Measurements from ENCODE around the gene FRMD4A.

FRMD4A gene

DNA sequence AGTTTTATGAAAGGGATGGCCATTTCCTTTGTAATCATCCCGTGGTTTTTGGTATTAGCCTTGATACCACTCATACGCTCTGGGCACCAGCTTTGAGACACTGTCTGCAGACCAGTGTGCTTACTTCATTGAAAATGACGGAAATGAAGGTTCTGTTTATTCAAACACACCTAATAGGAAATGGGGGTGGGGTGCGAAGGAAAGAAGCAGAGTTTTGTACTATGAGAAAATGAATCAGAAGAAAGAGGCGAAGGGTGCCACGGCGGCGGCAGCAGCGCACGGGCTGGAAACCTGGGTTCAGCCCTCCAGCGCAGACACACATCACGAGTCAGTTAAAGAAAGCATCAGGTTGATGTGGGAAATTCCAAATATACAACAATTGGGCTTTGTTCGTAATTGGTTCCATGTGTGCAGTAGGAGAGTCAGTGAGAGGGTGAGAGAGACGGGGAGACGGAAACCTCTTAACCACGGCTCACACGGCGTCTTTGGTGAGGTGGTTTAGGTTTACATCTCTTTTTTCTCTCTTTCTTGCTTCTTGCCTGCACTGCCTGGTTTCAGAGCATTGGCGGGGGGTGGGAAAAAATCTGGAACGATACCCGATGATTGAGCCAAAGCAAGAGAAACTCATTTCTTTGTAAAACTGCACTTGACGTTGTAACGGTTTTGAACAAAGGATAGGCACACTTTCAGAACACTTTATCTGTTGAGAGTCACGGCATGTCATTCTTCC lies 321.2 kb downstream of the FRMD4A start:
- DNase-seq = peak; percentile 77

- peak; percentile 19 for DNase-seq
Measured at GRCh38 chr10:14008740-14009080, 322.0 kb downstream of the FRMD4A start.

DNA sequence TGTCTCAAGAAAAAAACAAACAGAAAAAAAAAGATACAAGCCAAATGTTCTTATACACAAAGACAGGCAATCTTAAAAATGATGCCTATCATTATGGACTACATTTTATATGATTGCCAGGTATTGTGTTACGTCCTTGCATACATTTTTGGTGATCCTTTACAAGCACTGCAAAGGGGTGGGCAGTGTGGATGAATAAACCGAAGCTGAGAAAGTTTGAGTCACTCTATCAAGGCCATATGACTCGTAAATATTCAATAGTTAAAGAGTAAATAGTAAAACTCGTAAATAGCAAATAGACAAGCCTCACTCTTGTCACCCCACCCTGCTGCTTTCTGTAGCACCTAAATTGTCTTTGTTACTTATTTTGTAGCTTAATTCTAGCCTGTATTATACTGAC lies 326.2 kb downstream of the FRMD4A start:
- DNase-seq = no peak

DNA sequence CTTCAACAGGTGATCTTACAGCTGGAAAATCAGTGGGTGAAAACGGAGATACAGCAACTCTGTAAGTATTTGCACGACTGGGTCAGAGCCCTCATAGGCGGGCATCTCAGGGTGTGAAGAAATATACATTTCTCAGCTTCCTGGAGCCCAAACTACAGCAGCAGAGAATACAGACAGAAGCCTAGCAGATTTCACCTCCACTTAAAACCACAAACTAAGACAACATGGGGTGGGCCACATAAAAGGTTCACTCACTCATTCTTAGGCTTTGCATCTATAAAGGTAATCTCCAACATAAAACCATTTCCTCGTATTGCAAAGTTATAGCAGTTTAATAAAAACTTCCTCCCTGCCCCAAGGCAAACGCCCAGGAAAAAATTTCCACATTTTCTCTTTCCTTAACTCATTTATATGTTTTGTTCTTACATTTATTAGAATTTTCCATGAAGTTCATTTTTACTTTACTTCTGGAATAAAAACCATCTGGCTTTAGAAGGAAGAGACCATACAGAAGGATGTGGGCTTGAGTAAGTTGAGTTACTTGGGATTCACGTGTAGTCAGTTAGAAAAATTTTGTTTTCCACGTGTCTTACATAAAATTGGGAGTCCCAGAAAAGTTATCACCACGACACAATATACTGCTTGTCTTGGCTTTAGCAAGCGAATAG lies 327.1 kb downstream of the FRMD4A start:
- peak; percentile 20 for DNase-seq

DNA sequence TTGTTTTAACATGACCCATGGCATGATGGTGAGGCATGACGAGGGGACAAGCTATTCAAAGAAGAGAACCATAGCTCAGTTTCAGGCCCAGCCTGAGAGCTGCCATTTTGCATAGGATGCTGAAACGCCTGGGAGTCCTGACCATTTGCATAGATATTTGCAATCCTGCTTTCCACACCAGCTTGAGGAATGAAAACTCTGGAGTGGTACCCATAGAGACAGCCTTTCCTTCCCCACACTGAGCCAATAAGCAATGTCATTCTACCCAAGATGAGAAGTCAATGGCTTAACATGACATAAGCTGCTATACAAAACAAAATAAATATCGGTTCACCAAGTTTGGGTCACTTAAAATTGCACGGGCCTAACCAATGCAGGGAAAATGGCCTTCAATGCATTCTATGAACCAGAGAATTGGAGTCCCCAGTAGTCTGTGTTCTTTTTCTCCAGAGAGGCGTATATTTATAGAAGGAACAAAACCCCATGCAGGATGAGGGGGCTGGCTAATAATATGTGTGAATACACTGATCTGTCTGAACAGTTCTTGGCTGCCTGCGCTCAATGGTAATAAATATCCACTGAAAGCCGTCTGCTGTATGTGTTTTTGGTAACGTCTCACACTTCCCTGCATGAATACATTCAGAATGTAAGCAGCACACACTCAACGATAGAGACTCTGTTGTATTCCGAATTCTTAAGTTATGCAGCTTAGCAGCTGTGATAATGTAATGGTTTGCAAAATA lies 329.3 kb downstream of the FRMD4A start:
- no peak for DNase-seq

DNA sequence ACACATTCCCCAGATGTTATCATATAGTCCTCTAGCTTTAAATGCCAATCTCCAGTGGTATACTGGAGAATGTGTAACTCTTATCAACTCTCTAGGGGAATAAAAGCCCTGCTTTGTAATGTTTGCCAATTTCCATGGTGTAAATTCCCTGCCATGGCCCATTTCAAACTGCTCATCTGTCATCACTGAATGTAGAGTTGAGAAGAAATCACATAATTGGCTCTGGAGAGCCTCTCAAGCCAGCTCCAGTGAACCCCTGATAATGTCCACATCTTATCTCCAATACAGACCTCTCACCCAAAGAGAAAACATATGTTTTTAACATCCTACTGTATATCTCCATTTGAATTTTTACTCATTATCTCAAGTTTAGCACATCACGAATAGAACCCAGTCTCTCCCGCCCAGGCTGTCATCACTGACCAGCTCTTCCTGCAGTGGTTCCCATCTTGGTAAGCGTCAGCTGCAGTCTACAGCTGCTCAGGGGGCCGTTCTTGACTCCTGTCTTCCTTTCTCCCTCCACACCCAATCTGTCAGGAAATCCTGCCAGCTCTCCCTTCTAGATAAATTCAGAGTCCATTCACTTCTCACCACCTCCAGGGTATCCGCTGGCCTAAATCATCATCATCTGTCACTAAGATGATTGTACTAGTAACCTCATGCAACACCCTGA lies 332.4 kb downstream of the FRMD4A start:
- no peak for DNase-seq

GRCh38 chr10:13997650-13998049 lies 333.1 kb downstream of the FRMD4A start:
- DNase-seq = no peak

DNA sequence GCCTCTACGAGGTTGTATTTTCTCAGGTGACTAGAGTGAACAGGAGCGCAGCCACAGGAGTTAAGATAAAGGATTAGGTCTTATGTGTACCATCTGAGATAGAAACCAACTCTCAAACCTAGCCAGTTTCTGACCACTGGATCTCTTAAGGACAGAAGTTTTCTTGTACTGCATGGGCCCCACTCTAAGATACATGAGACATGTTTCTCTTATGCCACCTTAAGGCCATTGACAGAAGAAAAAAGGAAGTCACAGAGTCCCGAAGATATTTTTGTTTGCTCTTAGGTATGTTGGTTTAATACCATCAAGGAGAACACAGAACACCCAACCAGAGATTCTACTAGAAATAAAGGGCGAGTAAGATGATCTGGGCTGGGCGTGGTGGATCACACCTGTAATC lies 335.8 kb downstream of the FRMD4A start:
- DNase-seq = no peak

DNA sequence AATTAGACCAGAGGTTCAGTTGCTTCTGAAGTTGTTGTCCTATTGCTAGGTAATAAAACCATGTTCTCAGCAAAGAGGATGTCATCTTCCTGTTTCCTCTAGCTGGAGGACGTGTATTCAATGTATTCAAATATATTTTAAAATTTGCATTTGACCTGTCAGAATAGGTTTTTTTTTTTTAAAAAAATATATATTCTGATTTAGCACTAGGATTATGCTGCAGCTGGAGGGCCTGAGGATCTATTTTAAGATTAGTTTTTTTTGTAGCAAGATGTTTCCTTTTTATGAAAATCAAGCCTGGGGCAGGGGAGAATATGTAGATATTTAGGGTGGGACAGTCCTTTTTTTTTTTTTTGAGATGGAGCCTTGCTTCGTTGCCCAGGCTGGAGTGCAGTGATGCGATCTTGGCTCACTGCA lies 337.0 kb downstream of the FRMD4A start:
- no peak for DNase-seq

DNA sequence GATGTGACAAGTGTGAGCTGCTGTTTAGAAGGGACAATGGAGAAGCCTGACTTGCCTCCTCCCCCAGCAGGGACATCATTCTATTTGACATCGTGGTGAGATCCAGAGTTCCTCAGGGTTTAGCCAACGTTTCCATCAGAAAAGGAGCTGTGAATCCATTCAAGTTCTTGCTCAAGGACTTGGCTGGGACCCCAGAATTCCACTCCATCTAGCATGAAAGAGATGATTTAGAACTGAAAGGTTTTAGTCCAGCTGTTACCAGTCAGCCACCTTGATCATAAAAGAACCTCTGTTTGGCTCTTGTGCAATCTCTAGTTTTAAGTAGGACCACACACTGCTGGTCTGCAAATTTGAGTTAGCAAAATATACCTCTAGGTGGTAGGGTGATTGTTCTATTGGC lies 337.6 kb downstream of the FRMD4A start:
- no peak for DNase-seq

GRCh38 chr10:13991353-13991752 lies 339.4 kb downstream of the FRMD4A start:
- no peak for DNase-seq

- no peak for DNase-seq
Measured at GRCh38 chr10:13990946-13991345, 339.8 kb downstream of the FRMD4A start.

DNA sequence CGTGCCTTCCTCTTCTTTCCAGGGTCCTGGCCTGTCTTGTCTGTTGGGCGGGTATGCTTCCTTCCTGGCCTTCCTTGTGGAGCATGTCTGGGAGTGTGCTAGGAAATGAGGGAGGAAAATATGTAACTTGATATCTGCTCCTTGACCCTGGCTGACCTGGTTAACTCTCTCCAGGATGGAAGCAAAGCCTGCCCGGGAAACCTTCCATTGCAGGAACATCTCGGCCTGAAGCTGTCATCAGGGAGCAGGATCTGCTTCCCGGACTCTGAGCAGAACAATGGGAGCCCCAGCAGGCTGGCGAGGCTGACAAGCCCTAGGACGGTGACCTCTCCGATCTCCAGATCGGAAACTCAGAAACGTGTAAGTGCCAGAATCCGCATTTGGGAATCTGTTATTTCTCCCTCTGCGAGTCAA lies 340.3 kb downstream of the FRMD4A start:
- no peak for DNase-seq

DNA sequence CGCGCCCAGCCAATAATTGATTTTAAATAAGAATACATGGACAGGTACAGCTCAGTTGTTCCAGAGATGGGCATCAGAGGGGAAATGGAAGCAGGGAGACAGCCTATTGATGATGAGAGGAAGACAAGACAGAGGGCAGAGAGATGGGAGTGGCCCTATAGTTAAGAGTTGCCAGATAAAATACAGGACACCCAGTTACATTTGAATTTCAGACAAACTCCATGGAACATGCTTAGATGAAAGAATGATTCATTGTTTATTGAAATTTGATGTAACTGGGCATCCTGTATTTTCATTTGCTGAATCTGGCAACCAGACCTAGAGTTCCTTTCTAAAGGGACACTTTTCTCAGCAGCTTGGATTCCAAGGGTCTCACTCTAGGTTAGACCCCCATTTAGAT lies 341.1 kb downstream of the FRMD4A start:
- DNase-seq = no peak

GRCh38 chr10:13987446-13987845 lies 343.3 kb downstream of the FRMD4A start:
- DNase-seq = peak; percentile 7

DNA sequence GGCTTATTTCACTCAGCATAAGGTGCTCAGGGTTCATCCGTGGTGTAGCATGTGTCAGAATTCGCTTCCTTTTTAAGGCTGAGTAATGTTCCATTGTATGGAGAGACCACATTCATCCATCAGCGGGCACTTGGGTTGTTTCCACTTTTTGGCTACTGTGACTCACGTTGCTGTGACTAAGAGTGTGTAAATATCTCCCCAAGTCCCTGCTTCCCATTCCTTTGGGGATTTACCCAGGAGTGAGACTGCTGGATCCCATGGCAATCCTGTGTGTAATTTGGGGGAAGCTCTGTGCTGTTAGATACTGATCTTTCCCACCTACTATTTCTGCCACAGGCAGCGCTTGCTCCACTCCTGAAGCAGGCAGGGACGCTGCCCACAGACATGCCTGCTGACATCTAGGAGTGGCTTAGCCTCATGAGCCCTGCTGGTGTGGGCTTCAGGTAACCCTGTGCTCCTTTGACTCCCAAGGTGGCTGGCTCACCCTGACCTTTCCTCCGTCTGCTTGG lies 346.0 kb downstream of the FRMD4A start:
- no peak for DNase-seq

- DNase-seq = no peak
Measured at GRCh38 chr10:13983035-13983434, 347.7 kb downstream of the FRMD4A start.

DNA sequence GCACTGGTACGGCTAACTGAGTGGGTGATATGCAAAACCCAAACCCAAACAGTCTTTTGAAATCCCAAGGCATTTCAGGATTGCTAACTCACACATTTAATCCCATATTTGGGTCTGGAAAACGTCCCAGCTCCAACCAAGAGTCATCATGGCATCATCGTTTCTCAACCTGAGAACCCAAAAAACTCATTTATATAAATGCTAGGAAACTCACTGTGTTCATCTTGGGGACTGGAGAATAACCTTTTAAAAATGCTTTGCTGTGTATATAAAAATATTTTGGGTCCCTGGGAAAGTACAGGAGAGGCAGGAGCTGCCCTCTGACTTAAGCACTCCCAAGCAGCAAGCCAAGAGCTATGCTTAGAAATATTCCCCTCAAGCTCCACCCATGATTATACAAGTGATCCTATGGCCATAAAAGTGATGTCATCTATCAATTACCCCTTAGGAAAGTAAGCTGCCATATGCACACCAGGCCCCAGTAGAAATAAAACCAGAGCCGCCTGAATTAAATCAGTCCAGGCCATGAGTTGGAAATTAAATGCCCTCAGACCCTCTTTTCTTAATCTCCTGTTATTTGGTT lies 352.1 kb downstream of the FRMD4A start:
- DNase-seq = no peak

DNA sequence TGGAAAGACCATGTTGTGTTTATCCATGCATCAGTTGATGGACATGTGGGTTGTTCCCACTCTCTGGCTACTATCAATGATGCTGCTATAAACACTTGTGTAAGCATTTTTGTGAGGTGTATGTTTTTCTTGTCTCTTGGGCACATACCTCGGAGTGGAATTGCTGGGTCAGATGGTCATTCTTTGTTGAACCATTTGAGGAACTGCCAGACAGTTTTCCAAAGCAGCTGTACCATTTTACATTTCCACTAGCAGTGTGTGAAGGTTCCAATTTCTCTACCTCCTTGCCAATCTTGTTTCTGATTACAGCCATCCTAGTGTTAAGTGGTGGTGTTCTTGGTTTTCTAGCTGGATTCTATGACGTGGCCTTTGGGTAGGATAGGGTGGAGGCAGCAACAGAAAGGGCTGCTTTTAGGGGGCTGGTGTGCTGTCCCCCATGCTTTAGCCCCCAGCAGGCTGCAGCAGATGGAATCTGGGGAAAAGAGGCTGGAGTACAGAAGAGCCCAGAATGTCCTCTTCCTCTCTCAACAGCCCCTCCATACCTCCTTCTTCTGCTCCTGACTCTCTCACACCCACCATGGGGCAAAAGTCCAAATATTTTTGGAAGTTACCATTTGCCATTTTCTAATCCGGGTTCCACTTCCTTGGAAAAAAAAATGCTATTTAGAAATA lies 352.7 kb downstream of the FRMD4A start:
- DNase-seq = no peak

DNA sequence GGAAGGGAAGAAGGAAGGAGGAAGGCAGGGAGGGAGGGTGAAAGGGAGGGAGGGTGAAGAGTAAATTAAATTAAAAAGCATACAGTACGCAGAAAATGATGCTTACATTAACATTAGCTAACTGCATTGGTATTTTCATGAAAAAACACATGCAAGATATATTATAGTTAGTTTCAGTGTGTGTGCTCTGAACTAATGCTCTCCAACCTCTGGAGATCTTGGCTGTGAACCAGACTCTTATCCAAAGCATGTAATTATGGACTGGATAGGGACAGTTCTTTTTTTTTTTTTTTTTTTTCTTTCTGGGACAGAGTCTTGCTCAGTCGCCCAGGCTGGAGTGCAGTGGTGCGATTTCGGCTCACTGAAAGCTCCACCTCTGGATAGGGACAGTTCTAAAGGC lies 357.0 kb downstream of the FRMD4A start:
- no peak for DNase-seq

DNA sequence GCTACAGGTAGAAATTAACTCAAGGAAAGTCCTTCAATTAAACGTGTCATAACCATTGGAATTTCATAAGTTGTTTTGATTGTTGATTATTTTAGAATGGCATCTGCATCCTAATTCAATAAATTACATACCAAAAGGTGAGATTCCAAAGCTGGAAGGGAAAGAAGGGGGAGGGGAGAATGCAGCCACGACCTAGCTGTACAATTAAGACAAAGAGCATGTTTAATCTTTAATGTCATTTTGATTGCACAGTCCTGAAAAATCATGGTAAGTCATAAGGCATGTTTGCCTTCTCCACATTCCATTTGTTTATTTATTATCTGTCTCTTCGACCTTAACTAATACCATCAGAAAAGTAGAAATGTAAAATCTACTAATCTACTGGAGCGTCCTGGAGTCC lies 358.1 kb downstream of the FRMD4A start:
- DNase-seq = no peak
